ENCODE results near the gene EHD4.

GRCh38 chr15:42012928-42013482 lies 40.6 kb upstream of the EHD4 start:
- TF ChIP-seq POLR2A (IDR thresholded peaks at IDR 0.05; ENCODE audit: low read depth, low read length) (no peak), TAF1 (IDR thresholded peaks at IDR 0.05; ENCODE audit: borderline replicate concordance, low read depth, low read length) (no peak)

Measured in GM12892 (cell line).